MM.1S (cell line): ENCODE data around the gene PRKCZ.

ENCODE experiments used
- CTCF ChIP-seq: fragments of 300-600 bp; sonication (generic); IDR thresholded peaks from 2 replicates; pipeline ENCODE4 v1.5.1; 2016; ENCODE audit warnings: antibody characterized with exemption, low read length, mixed read lengths
- EZH2 ChIP-seq: fragments of 300-600 bp; sonication (generic); optimal IDR thresholded peaks from 2 replicates; pipeline ENCODE3; 2017; ENCODE audit warnings: low read depth, mild to moderate bottlenecking, antibody characterized with exemption, low read length, mixed read lengths
- EZH2phosphoT487 ChIP-seq: fragments of 300-600 bp; sonication (generic); IDR thresholded peaks from 2 replicates; pipeline ENCODE4 v1.6.1; 2018; ENCODE audit warnings: antibody characterized with exemption, low read length

- TF ChIP-seq CTCF (no peak), EZH2phosphoT487 (no peak), EZH2 (no peak)
These were observed 179.0 kb downstream of the PRKCZ start for GRCh38 chr1:2229037-2229864.
